Body of pancreas (tissue), 4 donors: ENCODE results near the gene KLHL40.

Experiments
- POLR2A ChIP-seq, 3 donors: fragments of 450-650 bp; IDR thresholded peaks; one replicate each; pipeline ENCODE4 v1.6.1; 2016; ENCODE audit warnings: antibody characterized with exemption in 3 of 3, mild to moderate bottlenecking in 2 of 3
- TF ChIP-seq, protein P1 (sequence below), 7 experiments: fragments of 450-650 bp in 4 of 7; fragments of 200-600 bp in 3 of 7; sonication (generic) in 3 of 7; IDR thresholded peaks; one replicate each; pipeline ENCODE4 v1.5.1; 2016 to 2019; ENCODE audit warnings: antibody characterized with exemption in 7 of 7

DNA sequence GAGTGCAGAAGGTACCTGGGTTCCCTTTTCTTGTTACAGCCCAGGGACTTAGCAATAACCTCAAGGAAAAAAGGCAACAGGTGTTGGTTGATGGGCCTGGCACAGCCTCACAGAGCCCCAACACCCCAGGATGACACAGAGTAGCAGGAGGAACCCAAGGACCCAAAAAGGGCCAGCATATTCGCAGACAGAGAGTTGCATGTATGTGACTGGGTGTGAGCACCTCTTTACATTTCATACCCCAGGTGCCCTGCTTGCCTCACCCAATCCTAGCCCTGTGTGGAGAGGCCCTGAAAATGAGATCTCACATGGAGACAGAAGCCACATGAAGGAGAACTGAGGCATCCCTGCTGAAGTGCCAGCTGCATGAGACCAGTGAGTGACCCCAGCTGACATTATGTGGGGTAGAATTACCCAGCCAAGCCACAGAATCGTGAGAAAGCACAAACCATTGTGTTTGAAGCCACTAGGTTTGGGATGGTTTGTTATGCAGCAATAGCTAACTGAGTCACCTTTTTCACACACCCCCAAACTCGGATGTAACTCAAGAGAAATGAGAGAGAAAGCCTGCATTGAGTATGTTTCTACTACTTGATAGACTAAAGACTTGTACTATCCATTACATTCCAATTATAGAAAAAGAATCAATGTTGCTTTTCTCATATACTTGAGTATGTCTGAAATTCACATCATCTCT, 43.5 kb downstream of the KLHL40 start:
- TF ChIP-seq, protein P1, sequence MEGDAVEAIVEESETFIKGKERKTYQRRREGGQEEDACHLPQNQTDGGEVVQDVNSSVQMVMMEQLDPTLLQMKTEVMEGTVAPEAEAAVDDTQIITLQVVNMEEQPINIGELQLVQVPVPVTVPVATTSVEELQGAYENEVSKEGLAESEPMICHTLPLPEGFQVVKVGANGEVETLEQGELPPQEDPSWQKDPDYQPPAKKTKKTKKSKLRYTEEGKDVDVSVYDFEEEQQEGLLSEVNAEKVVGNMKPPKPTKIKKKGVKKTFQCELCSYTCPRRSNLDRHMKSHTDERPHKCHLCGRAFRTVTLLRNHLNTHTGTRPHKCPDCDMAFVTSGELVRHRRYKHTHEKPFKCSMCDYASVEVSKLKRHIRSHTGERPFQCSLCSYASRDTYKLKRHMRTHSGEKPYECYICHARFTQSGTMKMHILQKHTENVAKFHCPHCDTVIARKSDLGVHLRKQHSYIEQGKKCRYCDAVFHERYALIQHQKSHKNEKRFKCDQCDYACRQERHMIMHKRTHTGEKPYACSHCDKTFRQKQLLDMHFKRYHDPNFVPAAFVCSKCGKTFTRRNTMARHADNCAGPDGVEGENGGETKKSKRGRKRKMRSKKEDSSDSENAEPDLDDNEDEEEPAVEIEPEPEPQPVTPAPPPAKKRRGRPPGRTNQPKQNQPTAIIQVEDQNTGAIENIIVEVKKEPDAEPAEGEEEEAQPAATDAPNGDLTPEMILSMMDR (IDR thresholded peaks at IDR 0.05), result no peak
- TF ChIP-seq POLR2A (IDR thresholded peaks at IDR 0.05), result no peak
